GM10847 (cell line): ENCODE results near the gene CLIP3.

Experiments used
- POLR2A ChIP-seq: IDR thresholded peaks from 2 replicates; pipeline ENCODE4 v1.6.1; 2011; ENCODE audit not compliant: insufficient read length; ENCODE audit errors: extremely low read depth

CLIP3 gene

DNA sequence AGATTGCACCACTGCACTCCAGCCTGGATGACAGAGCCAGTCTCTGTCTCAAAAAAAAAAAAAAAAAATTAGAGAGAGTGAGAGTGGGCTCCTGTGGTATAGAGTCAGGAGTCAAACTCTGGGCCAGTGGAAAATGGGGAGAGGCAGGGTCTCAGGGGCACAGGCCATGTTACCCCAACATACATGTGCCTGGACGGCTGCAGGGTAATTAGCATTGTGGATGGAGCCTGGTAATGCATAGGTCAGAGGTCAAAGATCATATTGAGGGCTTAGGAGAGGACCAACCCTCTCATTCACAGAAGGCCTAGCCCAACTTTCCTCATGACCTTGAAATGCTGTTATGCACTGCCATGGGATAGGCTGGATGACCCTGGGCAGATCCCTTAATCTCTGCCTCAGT lies 7.1 kb downstream of the CLIP3 start:
- TF ChIP-seq POLR2A, result no peak

DNA sequence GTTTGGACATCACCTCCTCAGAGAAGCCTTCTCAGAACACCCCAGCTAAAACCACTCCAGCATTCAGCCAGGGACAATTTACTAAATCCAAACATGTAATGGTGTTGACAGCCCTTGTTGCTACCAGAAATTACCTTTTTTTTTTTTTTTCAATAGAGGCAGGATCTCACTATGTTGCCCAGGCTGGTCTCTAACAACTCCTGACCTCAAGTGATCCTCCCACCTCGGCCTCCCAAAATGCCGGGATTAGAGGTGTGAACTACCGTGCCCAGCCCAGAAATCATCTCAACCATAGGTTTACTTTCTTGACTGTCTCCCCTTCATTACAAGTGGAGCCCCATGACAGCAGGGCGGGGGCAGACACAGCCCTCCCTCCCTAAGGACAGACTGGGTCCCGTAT lies 9.2 kb downstream of the CLIP3 start:
- no peak for TF ChIP-seq POLR2A

DNA sequence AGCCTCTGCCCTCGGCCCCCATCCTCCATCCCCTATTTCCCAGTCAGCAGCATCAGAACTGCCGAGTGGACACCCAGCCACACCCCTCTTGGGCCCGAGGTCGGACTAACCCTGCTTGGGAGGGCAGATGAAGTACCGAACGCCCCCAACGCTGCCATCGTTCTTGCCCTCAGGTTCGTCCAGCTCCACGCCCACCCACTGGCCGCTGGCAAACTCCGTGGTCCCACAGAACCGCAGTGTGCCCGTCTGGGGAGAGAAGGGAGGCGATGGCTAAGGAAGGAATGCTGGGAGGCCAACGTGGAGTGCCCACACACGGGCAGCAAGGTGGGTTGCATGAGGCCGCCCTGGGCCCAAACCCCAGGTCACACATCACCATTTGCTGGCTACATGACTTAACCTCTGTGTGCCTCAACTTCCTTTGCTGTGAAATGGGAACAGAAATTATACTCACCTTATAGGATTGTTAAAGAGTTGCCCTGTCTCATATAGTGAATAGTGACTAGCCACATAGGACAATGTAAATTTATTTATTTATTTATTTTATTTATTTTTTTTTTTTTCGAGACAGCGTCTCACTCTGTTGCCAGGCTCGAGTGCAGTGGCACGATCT lies 13.5 kb downstream of the CLIP3 start:
- TF ChIP-seq POLR2A, result no peak

DNA sequence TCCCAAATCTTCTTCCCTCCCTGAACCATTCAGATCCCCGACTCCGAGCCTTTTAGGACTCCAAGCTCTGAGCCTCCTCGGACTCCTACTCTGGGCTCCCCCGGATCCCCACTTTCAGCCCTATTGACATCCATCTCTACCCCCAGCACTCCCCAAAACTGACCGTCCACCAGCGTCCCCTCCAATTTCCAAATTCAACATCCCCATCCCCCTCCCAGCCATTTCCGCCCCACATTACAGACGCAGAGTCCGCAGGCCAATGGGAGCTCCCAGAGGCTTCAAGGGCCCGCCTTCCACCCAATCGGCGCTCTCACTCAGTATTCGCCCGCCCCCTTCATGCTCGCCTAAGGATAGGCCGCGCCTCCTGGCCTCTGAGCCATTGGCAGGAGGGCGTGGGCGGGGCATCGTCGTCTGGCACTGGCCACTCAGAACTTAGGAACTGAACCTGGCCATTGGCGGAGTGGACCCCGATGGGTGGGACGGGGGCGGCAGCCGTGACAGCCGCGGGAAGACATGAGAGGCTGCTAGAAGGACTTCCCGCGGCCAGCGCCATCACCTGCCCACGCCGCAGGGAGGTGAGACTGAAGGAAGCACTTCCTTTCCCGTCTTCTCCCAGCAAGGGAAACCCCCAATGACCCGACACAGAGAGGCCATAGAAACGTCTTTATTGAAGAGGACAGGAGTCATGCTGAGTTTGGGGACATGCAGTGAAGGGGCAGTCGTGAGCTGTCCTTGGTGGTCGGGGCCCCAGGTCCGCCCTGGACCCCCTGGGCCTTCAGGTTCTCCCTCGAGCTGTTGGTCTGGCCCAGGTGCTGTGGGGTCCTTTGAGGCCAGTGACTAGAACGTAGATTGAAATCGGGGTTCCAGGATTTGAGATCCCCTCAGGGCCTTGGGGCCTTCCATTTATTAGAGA lies 18.4 kb downstream of the CLIP3 start, which contains the start of gene ALKBH6:
ALKBH6 (minus strand) TSS at position 202 of the 913 bp plus-strand sequence. CDS start 816 bp downstream, outside the sequence.
- peak; percentile 58 for TF ChIP-seq POLR2A

DNA sequence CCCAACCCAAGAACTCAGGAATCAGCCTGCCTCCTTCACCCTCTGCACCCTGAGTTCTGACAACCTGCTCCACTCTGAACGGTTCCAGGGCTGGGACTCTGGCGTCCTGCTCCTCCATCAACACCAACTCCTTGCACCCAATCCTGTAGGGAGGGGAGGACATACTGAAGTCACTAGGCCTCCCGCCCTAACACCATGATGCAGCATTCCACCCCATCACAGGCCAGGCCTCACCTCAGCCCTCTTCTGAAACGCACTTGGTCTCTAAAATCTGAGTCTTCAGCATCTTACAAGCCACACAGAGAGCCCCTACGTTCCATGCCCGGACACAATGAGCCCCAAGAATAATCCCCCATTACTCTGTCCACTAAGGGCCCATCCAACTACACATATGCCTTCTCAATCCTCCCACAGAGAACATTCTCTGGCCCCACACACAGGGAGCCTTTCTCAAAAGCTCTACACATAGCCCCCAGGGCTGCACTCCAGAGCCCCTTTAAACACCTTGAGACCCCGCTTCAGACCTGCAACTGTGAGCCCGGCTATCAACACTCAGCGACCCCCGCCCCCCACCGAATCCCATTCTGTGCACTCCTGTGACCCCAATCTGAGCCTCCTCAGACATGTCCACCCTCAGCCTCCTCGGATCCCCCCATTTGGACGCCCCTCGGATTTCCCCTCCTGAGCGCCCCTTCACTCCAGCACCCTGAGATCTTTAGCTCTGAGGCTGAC lies 19.2 kb downstream of the CLIP3 start:
- TF ChIP-seq POLR2A, result no peak

DNA sequence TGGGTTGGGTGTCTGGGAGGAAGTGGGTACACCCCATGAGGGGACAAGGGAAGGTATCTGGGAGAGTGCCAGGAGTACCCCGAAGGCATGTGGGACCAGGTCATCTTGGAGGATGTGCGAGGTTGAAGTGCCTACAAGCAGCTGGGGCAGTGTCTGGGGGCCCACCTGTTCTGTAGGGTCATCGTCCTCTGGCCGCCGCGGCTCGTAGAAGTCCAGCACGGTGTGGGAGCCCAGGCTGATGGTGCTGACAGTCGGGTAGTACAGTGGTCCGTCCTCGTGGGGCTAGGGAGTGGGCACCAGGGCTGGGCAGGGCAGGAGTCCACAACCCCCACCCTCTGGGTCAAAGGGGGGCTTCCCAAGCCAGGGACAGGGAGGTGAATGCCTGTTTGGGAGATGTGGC lies 22.3 kb downstream of the CLIP3 start:
- TF ChIP-seq POLR2A, result no peak

DNA sequence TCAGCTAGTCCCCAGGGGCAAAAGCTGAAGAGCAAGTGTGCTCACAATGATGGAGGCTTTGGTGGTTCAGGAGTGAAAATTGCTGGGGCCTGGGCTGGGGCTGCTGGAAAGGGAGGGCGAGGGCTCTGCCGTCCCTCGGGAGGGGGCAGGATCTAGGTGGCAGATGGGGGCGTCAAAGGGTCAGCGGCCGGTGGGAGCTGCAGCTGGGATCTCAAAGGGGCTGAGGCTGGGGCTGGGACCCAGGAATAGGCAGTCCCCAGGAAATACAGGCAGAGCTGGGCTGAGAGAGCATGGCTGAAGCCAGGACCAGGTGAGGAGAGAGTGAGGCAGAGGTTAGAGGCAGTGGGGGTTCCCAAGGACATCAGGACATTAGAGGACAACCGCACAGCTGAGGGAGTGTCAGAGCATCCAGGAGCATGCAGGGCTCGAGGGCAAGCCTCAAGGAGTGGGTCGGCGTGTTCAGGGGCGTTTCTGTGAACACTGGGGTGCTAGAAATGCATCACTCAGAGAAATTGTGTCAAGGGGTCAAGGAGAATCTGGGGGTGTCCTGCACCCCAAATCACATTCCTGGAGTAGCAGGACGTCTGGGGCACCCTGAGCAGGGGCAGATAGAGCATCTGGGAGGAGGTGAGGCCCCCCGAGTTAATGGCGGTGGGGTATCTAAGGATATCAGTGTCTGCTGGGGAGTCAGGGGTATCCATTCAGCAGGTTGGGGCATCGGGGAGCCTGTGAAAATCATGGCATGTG lies 22.9 kb downstream of the CLIP3 start:
- no peak for TF ChIP-seq POLR2A

DNA sequence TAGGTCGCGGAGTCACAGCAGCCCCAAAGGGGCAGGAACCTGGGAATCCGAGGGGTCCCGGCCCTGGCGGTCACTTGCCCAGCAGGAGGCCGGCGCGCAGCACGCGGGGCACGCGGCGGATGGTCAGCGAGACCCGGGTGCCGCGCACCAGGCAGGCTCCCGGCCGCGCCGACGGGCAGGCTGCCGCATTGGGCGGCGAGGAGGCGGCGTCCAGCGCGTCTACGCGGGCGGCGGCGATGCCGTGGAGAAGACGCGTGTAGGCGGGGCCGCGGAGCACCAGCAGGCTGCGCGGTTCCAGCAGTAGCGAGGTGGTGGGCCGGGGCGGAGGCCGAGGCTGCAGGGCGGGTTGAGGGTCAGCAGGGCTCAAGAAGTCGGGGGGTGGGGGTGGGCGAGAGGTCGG lies 23.5 kb downstream of the CLIP3 start:
- TF ChIP-seq POLR2A, result no peak

DNA sequence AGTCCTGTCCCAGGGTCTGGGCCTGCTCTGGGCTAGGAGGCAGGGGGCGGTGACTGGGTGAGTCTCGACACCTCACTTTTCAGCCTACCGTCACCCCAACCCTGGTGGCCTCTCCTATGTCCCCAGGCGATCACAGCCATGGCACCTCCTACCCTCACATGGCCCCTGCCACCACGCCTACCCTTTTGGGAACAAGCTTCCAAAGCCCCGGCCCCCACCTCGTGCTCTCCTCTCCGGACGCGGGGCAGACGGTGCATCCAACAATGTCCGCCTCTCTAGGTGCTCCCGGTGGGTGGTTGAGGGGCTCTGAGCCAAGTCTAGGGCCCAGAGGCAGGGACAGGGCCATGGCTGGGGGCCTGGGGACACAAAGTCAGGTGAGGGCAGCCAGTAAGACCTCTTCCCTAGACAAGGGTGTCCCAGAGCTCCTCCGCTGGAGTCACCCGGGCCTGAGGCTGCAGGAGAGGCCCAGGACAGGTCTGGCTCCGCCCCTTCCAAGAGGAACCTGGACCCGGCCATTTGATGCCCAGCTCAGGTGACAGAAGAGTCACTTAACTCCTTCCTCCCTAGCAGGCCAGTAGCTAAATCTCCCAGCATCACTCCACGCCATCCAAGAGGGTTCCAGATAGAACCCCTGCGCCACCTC lies 24.2 kb downstream of the CLIP3 start, which contains the start of gene SYNE4:
SYNE4 (minus strand) TSS at position 478 of the 643 bp plus-strand sequence; CDS start at position 346, 132 bp downstream.
- no peak for TF ChIP-seq POLR2A

DNA sequence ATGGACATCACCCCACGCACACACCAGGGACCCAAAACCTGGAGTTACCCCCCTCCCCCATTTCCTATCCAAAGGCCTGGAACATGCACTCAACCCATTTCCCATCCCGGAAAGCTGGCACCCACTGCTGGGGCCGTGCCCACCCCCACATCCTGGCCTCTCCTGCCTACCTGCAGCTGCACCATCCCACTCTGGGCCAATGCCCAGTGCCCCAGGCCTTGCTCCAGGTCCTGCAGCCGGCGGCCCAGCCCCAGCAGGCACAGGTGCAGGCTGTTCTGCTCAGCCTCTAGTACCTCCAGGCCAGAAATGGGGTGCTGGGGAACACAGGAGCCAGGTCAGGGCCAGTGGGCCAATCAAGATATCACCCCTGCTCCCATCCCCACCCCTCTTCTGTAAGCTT lies 25.7 kb downstream of the CLIP3 start:
- no peak for TF ChIP-seq POLR2A

DNA sequence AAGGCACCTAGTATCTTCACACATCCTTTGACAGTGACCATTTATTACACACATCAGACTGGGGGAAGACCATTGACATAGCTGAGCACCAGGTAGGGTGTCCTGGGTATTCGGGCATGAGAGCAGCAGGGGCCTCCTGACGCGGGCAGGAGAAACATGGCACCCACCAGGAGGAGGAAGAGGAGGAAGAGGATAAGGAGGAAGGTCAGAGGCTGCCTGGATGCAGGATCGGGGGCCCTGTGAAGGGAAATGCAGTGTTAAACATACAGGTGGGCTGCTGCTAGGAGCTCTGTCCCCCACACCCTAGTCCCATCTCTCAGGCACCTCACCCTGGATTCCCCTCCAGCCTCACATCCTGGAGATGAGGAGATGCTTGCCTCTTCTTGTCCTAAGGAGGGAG lies 29.4 kb downstream of the CLIP3 start:
- no peak for TF ChIP-seq POLR2A

DNA sequence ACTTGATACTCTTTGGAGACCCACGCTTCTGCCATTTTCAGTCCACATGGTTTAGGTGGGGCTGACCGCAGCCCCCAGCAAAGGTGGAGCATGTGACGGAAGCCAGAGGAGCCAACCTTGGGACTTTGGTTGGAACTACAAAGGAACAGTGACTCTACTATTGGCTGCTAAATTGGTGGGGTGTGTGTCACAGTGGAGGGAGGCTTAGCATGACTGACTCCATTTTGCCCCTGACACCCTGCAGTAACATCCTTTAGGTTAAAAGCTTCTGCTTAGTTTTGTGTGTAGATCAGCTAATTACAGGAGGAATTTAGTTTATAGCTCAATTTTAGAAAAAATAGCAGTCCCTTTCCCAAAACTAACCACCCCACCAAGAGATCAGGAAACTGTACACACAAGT lies 31.1 kb downstream of the CLIP3 start:
- no peak for TF ChIP-seq POLR2A

DNA sequence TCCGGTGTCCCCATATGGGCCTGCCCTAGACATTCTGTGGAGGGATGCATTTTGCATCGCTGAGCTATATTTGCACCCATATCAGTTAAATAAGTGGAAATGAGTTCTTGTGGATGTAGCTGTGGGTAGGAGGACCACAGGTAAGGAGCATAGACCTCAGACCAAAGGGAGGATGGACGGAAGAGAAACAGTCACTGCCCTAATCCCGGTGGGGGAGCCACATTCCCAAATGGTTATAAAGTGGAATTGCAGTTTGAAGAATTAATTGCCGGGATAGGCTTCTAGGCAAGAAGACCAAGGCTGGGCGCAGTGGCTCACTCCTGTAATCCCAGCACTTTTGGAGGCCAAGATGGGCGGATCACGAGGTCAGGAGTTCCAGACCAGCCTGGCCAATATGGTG lies 35.9 kb downstream of the CLIP3 start:
- no peak for TF ChIP-seq POLR2A
